ENCODE data around the gene MESD. TPM values are rescaled to one million over a fixed set of nuclear protein-coding genes. Genes with fewer than 3 reads are reported as not detected.

Gene MESD
- total RNA-seq, 1 experiment from 2014 or later = 30.2 TPM

DNA sequence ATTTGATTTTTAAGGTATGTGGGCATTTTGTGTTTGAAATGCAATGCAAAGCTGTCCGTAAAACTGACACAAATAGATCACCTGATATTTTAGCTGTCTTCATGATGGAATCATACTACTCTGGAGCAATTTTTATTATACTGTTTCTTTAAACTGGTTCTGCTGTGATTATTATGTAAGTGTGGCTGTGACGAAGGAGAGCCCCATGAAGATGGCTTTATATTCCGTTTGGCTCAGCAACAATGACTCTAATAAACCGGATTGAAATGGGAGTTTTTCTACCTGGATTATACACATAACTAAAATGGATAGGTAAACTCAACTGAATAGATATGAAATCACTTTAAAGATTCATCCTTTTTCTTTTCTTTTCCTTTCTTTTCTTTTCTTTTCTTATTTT, 20.5 kb upstream of the MESD start:
- ChIA-PET POLR2A (interaction anchor here (2.3 kb wide), 1 partner anchor 8 kb away, joined by 6 read pairs; no protein-coding TSS in a partner anchor), CTCF (interaction anchor here (0.5 kb wide), 1 partner anchor 22 kb away, joined by 3 read pairs; no protein-coding TSS in a partner anchor)
- H3K4me3 Mint-ChIP-seq (ENCODE audit: unreplicated experiment) = no peak overlapping the region
- H3K36me3 Mint-ChIP-seq (ENCODE audit: insufficient read depth, unreplicated experiment) = no peaks in the 10 kb centered on the region
- DNase-seq (ENCODE audit: unreplicated experiment) = no peak
- H3K27me3 Mint-ChIP-seq (ENCODE audit: insufficient read depth, unreplicated experiment) = no peaks in the 10 kb centered on the region
- BruUV-seq (replicated peaks) = no TSS peak
- H3K27ac Mint-ChIP-seq (ENCODE audit: low read depth, unreplicated experiment) = no peak overlapping the region
- TF ChIP-seq, protein P1, sequence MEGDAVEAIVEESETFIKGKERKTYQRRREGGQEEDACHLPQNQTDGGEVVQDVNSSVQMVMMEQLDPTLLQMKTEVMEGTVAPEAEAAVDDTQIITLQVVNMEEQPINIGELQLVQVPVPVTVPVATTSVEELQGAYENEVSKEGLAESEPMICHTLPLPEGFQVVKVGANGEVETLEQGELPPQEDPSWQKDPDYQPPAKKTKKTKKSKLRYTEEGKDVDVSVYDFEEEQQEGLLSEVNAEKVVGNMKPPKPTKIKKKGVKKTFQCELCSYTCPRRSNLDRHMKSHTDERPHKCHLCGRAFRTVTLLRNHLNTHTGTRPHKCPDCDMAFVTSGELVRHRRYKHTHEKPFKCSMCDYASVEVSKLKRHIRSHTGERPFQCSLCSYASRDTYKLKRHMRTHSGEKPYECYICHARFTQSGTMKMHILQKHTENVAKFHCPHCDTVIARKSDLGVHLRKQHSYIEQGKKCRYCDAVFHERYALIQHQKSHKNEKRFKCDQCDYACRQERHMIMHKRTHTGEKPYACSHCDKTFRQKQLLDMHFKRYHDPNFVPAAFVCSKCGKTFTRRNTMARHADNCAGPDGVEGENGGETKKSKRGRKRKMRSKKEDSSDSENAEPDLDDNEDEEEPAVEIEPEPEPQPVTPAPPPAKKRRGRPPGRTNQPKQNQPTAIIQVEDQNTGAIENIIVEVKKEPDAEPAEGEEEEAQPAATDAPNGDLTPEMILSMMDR (IDR thresholded peaks at IDR 0.05; ENCODE audit: unreplicated experiment) = no peak
- H3K9me3 Mint-ChIP-seq (ENCODE audit: unreplicated experiment) = no peaks in the 10 kb centered on the region
- peaks cover 4% of the 10 kb centered on the region for H3K4me1 Mint-ChIP-seq (ENCODE audit: insufficient read depth, unreplicated experiment)
- intact Hi-C loops (cut with micrococcal nuclease) = no loop called here

- ChIA-PET POLR2A (interaction anchor here (1.4 kb wide), 1 partner anchor 27 kb away, joined by 3 read pairs; no protein-coding TSS in a partner anchor), CTCF (interaction anchor here (0.6 to 0.8 kb wide), 2 partner anchors 210 to 258 kb away, joined by 4 to 5 read pairs; no protein-coding TSS in a partner anchor)
- H3K27ac Mint-ChIP-seq (ENCODE audit: low read depth, unreplicated experiment) = no peak overlapping the region
- H3K4me3 Mint-ChIP-seq (ENCODE audit: unreplicated experiment) = no peak overlapping the region
- no TSS peak for BruUV-seq (replicated peaks)
- no peaks in the 10 kb centered on the region for H3K9me3 Mint-ChIP-seq (ENCODE audit: unreplicated experiment)
- no peaks in the 10 kb centered on the region for H3K27me3 Mint-ChIP-seq (ENCODE audit: insufficient read depth, unreplicated experiment)
- TF ChIP-seq, protein P1 (IDR thresholded peaks at IDR 0.05; ENCODE audit: unreplicated experiment) = no peak
- intact Hi-C loops (cut with micrococcal nuclease) = no loop called here
- H3K4me1 Mint-ChIP-seq (ENCODE audit: insufficient read depth, unreplicated experiment) = peaks cover 20% of the 10 kb centered on the region
- H3K36me3 Mint-ChIP-seq (ENCODE audit: insufficient read depth, unreplicated experiment) = peaks cover 12% of the 10 kb centered on the region
- no peak for DNase-seq (ENCODE audit: unreplicated experiment)
These were observed 18.7 kb upstream of the MESD start for GRCh38 chr15:81008312-81008711.

DNA sequence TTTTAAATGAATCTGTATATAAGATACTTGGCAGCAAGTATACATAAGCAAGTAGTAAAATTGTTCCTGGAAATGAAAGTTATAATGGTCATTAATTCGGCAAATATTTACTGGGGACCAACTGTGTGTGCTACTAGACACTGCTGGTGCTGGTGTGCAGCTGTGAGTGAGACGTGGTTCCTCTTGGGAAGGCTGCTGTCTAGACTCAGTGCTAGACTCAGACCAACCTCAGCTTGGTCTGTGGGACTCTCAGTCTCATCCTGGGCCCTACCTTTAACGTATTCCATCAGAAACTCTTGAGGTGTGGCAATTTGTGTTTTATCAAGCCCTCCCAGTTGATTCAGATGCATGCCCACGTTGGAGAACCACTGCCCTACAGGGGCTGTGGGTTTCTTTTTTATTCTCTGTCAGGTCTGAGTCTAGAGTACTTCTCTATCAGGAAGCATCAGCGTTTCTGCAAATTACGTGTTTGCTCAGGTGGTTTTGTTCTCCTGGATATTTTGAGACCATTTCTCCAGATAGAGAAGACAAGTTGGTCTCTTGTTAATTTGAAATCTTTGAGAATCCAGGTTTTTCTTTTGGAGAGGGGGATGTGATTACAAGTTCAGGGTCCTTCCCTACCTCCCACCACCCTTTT, 17.9 kb upstream of the MESD start:
- intact Hi-C loops (cut with micrococcal nuclease) = no loop called here
- H3K27me3 Mint-ChIP-seq (ENCODE audit: insufficient read depth, unreplicated experiment) = no peaks in the 10 kb centered on the region
- POLR2A ChIA-PET = interaction anchor here (1.4 kb wide), 1 partner anchor 28 kb away, joined by 3 read pairs; no protein-coding TSS in a partner anchor
- no peak overlapping the region for H3K4me3 Mint-ChIP-seq (ENCODE audit: unreplicated experiment)
- CTCF ChIA-PET = interaction anchor here (0.6 kb wide), 2 partner anchors 41 to 211 kb away, joined by 3 to 5 read pairs; no protein-coding TSS in a partner anchor
- no peaks in the 10 kb centered on the region for H3K9me3 Mint-ChIP-seq (ENCODE audit: unreplicated experiment)
- no TSS peak for BruUV-seq (replicated peaks)
- DNase-seq (ENCODE audit: unreplicated experiment) = no peak
- no peak overlapping the region for H3K27ac Mint-ChIP-seq (ENCODE audit: low read depth, unreplicated experiment)
- TF ChIP-seq, protein P1 (IDR thresholded peaks at IDR 0.05; ENCODE audit: unreplicated experiment) = no peak
- H3K4me1 Mint-ChIP-seq (ENCODE audit: insufficient read depth, unreplicated experiment) = peaks cover 20% of the 10 kb centered on the region
- H3K36me3 Mint-ChIP-seq (ENCODE audit: insufficient read depth, unreplicated experiment) = peaks cover 15% of the 10 kb centered on the region

GRCh38 chr15:81006124-81006523, 16.5 kb upstream of the MESD start:
- peak overlapping the region; percentile 33 for H3K27ac Mint-ChIP-seq (ENCODE audit: low read depth, unreplicated experiment)
- H3K4me1 Mint-ChIP-seq (ENCODE audit: insufficient read depth, unreplicated experiment) = peaks cover 20% of the 10 kb centered on the region
- no peaks in the 10 kb centered on the region for H3K9me3 Mint-ChIP-seq (ENCODE audit: unreplicated experiment)
- no peak overlapping the region for H3K4me3 Mint-ChIP-seq (ENCODE audit: unreplicated experiment)
- DNase-seq (ENCODE audit: unreplicated experiment) = no peak
- ChIA-PET POLR2A (interaction anchor here (0.6 kb wide), 1 partner anchor 311 kb away, joined by 3 read pairs; the partner anchor contains the start of gene ABHD17C), CTCF (interaction anchor here (0.6 kb wide), 1 partner anchor 227 kb away, joined by 3 read pairs; no protein-coding TSS in a partner anchor)
- H3K36me3 Mint-ChIP-seq (ENCODE audit: insufficient read depth, unreplicated experiment) = peaks cover 15% of the 10 kb centered on the region
- intact Hi-C loops (cut with micrococcal nuclease) = no loop called here
- TF ChIP-seq, protein P1 (IDR thresholded peaks at IDR 0.05; ENCODE audit: unreplicated experiment) = no peak
- BruUV-seq (replicated peaks) = no TSS peak
- no peaks in the 10 kb centered on the region for H3K27me3 Mint-ChIP-seq (ENCODE audit: insufficient read depth, unreplicated experiment)
